ENCODE measurements around the gene EDEM3.

EDEM3 gene

DNA sequence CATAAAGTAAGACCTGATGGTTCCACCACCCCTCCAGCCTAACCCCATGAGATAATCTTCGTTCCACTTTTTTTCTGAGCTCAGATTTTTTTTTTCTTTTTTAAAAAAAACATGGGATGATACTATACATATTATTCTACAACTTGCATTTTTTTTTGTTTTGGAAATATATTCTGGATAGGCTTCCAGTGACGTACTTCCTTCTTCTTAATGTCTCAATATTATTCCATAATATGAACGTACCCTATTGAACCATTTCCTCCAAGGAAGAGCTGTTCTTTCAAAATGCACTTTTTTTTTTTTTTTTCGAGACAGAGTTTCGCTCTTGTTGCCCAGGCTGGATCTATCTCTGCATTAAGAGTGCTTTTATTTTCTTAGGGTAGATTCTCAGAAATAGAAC lies 1.5 kb downstream of the EDEM3 start:
- DNase-seq (ENCODE audit: low read depth) = no peak
- TF ChIP-seq, protein P1, sequence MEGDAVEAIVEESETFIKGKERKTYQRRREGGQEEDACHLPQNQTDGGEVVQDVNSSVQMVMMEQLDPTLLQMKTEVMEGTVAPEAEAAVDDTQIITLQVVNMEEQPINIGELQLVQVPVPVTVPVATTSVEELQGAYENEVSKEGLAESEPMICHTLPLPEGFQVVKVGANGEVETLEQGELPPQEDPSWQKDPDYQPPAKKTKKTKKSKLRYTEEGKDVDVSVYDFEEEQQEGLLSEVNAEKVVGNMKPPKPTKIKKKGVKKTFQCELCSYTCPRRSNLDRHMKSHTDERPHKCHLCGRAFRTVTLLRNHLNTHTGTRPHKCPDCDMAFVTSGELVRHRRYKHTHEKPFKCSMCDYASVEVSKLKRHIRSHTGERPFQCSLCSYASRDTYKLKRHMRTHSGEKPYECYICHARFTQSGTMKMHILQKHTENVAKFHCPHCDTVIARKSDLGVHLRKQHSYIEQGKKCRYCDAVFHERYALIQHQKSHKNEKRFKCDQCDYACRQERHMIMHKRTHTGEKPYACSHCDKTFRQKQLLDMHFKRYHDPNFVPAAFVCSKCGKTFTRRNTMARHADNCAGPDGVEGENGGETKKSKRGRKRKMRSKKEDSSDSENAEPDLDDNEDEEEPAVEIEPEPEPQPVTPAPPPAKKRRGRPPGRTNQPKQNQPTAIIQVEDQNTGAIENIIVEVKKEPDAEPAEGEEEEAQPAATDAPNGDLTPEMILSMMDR (IDR thresholded peaks at IDR 0.05; ENCODE audit: control insufficient read depth, extremely low read depth, insufficient read depth) = no peak
- H3K4me3 ChIP-seq (ENCODE audit: low read depth, low read length) = peak overlapping the region; percentile 97

DNA sequence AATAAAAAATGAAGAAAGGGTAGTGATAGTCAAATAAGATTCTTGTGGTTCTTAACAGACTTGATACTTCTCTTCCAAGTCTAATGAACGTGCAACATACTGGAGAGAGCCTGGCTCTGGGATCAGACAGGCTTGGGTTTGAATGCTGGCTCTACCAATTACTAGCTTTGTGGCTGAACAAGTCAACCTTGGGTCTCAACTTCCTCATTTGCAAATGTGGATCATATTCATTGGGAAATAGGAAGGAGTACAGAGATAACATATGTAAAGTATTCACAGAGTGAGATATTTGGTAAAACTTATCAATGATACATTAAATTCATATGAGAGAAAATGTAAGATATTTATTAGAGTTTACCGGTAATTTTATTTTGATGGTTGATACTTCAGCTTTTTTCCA lies 2.0 kb downstream of the EDEM3 start:
- TF ChIP-seq, protein P1 (IDR thresholded peaks at IDR 0.05; ENCODE audit: control insufficient read depth, extremely low read depth, insufficient read depth) = no peak
- H3K4me3 ChIP-seq (ENCODE audit: low read depth, low read length) = no peak overlapping the region
- DNase-seq (ENCODE audit: low read depth) = no peak

DNA sequence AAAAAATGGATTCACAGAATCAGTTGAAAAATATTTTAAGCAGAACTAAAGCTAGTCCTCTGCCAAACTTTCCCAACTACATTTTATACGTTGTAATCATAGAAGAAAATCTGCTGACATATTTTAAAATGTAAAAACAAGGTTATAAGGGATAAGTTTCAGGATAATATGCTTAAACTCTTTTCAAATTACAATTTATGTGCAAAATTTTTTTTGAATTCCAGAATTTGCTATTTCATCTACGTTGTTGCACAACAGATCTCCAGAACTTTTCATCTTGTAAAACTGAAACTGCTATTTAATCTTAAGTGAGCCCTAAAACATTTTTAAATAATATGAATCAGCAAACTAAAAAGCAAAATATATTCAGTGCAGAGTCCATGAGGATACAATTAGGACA lies 5.9 kb downstream of the EDEM3 start:
- no peak for DNase-seq (ENCODE audit: low read depth)
- TF ChIP-seq, protein P1 (IDR thresholded peaks at IDR 0.05; ENCODE audit: control insufficient read depth, extremely low read depth, insufficient read depth) = no peak
- no peak overlapping the region for H3K4me3 ChIP-seq (ENCODE audit: low read depth, low read length)

DNA sequence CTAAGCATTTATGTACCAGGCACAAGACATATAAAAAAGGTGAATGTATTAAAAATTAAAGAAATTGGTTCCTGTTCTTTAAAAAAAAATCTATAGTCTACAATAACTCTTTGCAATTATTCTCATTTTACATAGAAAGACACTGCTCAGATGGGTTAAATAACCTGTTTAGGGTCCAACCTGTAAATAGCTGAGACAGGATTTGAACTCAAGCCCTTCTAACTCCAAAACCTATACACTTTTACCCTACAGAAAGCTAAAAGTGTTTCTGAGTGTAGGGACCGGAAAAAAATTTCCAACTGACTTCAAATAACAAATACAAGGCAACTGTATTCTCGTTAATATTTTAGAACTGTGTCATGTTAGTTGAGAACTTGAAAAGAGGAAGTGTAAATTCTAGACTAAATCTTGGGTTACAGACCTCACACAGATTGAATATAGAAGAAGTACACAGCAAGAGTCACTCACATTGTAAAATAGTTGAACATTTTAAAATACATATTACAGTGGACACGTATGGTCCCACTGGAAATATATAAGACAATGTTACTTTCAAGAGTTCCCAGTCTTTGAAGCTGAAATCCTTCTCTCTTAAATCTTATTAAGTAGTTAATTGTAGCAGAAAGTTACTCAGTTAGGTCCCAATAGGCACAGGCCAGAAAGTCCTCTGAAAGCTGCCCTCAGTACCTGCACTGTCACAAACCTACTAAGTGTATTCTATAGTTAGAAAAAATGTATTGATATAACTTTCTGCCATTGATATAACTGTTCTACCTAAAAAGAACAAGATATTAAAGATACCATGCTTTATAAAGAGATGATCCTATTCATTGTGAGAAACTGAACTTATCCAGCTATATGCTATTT lies 7.3 kb downstream of the EDEM3 start:
- TF ChIP-seq, protein P1 (IDR thresholded peaks at IDR 0.05; ENCODE audit: control insufficient read depth, extremely low read depth, insufficient read depth) = no peak
- no peak overlapping the region for H3K4me3 ChIP-seq (ENCODE audit: low read depth, low read length)
- no peak for DNase-seq (ENCODE audit: low read depth)

DNA sequence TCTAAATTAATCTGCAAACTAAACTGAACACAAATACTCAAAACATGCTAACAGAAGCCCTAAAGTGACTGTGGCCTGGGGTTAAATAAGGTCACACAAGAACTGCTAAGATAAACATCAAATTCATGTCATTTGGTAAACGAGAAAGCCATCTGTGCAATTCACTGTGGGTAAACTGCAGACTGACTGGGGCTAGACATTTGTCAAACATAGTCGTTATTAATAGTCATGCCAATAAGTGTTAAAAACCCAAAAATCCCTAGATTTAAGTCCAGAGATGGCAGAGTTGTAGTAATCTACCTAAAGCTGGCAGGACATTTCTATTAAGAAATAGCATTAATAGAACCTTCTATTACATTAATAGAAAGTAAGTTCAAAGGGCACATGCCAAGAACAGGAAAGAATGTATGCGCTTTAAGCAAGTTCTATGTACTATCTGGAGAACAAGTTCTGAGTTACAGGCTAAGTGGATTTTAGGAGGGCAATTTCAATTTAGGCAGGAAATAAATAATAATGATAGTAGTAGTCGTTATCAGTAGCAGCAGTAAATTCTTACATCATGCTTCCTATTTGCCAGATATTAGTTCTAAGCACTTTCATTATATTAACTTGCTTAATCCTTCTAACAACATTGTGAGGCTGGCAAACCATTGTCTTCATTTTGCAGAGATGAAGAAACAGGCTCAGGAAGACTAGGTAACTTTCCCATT lies 8.6 kb downstream of the EDEM3 start:
- TF ChIP-seq, protein P1 (IDR thresholded peaks at IDR 0.05; ENCODE audit: control insufficient read depth, extremely low read depth, insufficient read depth) = no peak
- DNase-seq (ENCODE audit: low read depth) = peak; percentile 57
- no peak overlapping the region for H3K4me3 ChIP-seq (ENCODE audit: low read depth, low read length)

DNA sequence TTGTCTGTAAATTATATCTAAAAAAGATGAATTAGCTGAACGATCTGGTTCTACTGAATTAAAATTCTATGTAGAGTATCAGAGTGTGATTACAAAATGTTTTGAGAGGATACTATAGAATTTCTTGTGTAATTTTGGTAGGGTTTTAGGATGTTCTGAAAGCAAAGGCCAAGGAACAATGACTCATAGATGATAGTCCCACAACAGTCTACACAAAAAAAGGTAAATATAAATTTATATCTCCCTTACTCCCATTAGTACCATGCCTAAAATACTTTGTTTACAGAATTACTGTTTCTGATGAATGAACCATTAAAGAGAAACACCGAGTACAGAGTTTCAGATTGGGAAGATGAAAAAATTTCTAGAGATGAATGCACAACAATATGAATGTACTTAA lies 9.5 kb downstream of the EDEM3 start:
- TF ChIP-seq, protein P1 (IDR thresholded peaks at IDR 0.05; ENCODE audit: control insufficient read depth, extremely low read depth, insufficient read depth) = no peak
- DNase-seq (ENCODE audit: low read depth) = no peak
- no peak overlapping the region for H3K4me3 ChIP-seq (ENCODE audit: low read depth, low read length)

All from LNCaP clone FGC (cell line).